CD4-positive, alpha-beta T cell treated with Interleukin-21 for 1 hour (primary cell): ENCODE results near the gene OR9G1.
"Not testable (repeated sequence)": the region's sequence is repeated elsewhere in the genome, so short reads cannot be mapped to it uniquely, and the experiment has no call there.

ENCODE experiments used
- DNase-seq: peaks from one replicate; pipeline ENCODE4 v3.0.0-alpha.2; 2020

The OR9G1 gene, protein sequence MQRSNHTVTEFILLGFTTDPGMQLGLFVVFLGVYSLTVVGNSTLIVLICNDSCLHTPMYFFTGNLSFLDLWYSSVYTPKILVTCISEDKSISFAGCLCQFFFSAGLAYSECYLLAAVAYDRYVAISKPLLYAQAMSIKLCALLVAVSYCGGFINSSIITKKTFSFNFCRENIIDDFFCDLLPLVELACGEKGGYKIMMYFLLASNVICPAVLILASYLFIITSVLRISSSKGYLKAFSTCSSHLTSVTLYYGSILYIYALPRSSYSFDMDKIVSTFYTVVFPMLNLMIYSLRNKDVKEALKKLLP

DNA sequence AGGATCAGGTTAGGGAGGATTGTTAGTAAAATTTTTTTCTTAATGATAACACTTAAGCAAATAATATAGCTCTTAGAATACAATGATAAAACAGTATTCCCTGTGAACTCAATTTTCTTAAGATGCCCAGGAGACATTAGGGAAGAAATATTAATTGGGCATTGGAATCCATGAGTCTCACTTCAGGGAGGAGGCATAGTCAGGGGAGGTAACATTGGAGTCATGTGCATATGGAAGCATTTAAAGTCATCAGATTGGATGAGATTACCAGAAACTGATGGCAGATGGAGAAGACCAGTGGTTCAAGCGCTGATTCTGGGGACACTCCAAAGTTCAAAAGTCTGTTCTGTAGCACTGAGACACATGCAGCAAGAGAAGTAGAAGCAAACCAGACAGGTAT is at the start of gene OR9G1:
TSS of gene OR9G1 (plus strand) at position 301 of the 400 bp plus-strand sequence. CDS start 1,293 bp downstream, outside the sequence.
- no peak for DNase-seq

- DNase-seq = no peak
Measured at GRCh38 chr11:56659755-56660154, 39.1 kb upstream of the OR9G1 start.

DNA sequence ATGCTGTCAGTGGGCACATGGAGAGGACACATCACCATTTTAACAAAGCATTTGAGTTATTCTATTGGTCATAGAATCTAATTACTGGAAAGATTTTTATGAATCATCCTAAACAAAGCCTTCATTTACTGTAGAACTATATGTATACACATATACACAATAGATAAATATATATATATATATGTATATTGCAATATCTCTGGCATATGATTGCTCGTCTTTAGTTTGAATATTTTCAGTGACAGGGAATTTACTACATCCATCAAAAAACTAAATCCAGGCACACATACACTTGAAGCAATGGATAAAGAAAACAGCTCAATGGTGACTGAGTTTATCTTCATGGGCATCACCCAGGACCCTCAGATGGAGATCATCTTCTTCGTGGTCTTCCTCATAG is 35.5 kb upstream of the OR9G1 start, which contains the start of gene OR5AR1:
TSS of gene OR5AR1 (plus strand) at position 301 of the 400 bp plus-strand sequence. CDS start at position 301, 0 bp downstream.
- no peak for DNase-seq

DNA sequence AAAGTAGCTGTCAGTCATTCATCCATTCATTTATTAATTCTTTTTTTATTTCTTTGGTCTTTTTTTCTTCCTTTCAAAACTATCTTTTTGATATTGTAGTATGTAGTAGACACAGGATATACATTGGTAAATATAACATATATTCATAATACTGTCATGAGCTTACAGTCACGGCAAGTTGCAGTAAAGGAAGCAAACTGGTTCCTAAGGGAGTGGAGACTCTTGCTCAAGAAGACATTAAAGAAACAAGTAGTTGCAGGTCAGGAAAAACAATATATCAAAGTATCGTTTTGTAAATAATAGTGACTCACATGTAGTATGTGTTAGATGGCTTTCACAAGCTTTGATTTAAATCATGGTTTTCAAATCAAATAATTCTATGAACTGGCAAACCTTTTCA is 27.9 kb upstream of the OR9G1 start:
- DNase-seq = no peak

DNA sequence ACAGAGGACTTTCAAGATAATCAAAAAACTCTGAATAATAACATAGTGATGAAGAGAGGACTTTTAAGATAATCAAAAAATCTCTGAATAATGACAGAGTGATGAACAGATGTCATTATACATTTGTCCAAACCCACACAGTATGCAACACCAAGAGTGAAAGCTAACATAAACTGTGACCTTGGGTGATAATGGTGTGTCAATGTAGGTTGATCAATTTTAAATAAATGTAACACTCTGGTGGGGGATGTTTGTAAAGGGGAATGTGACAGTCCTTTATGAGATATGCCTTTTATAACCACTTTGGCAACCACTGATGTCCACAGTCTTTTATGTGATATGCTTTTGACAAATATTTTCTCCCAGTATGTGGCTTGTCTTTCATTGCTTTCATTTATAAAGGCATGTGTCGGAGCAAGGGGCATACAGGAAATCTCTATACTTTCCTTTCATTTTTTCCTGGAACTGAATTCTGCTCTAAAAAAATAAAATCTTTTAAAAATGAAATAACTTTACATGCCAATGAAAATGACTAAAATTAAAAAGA is 10.3 kb upstream of the OR9G1 start:
- DNase-seq = no peak

GRCh38 chr11:56691179-56691578 is 7.7 kb upstream of the OR9G1 start:
- not testable (repeated sequence) for DNase-seq

GRCh38 chr11:56693428-56693827 is 5.5 kb upstream of the OR9G1 start:
- no peak for DNase-seq

- DNase-seq = no peak
Measured at GRCh38 chr11:56700242-56700913, 1.5 kb downstream of the OR9G1 start.

GRCh38 chr11:56700914-56701485 is 2.1 kb downstream of the OR9G1 start:
- DNase-seq = no peak

DNA sequence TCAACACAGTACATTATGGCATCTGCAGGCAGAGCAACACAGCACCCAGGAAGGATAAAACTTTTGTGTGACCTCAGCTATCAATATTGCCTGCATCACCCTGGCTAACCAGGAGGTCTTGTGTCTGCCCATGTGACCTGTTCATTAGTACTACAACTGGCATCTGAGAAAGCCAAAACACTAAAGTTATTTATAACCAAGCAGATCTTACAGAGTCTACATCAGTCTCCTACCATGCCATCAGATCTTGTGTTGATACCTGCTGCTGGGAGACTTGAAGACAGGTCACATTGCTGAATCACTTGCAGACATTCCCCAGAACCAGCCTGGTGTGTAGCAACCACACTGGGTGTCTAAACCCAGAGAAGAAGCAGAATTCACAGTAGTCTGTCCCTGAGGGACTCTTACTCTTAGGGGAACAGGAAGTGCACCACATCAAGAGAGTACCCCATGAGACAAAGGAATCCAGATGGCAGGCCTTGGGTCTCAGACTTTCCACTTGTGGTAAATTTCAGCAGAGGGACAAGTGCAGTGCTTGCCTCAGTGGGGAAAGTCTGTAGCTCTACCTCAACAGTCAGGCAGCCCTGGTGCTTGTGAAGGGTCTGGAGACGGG is 7.0 kb downstream of the OR9G1 start:
- no peak for DNase-seq

DNA sequence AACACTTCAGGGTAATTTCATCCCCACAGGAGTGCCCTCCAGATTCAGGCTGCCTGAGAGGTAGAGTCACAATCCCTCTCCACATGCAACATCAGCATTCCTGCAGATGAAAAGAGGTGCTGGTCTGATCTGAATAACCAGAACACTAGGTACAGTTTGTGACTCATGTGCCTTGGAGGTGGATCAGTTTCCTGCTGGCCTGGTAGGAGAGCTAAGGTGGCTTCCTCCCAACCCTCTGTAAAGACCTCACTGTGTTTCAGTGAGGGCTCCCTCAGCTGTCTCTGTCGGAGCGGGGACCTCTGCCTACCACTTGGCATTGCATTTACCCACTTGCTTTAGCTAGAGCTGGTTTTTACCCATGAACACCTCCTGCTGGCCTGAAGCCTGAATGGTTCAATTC is 7.6 kb downstream of the OR9G1 start:
- no peak for DNase-seq

GRCh38 chr11:56714206-56714605 is 15.3 kb downstream of the OR9G1 start:
- DNase-seq = no peak

DNA sequence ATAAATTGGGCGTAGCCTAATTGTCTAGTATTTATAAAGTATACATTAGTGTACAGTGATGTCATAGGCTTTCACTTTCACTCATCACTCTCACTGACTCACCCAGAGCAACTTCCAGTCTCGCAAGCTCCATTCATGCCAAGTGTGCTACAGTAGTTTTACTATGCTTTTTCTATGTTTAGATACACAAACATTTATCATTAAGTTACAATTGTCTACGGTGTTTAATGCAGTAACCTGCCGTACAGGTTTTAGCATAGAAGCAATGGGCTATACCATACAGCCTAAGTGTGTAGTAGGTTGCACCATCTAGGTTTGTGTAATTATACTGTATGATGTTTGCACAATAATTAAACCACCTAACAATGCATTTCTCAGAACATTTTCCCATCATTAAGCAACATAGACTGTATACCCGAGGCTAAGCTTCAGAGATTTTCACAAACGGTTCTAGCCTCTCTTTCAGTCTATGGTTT is 17.5 kb downstream of the OR9G1 start:
- DNase-seq = no peak

DNA sequence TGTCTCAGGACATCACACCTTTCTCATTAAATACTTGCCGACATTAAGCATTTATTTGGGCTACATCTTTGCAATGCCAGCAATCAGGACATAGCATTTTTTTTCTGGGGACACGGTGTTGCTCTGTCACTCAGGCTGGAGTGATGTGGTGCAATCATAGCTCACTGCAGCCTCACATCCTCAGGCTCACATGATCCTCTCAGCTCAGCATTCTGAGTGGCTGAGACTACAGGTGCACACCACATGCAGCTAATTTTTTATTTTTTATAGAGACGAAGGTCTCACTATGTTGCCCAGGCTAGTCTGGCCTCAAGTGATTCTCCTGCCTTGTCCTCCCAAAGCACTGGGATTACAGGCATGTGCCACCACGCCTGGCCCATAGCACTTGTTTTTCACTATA is 21.6 kb downstream of the OR9G1 start:
- no peak for DNase-seq

GRCh38 chr11:56740107-56740506 is 41.2 kb downstream of the OR9G1 start:
- no peak for DNase-seq

DNA sequence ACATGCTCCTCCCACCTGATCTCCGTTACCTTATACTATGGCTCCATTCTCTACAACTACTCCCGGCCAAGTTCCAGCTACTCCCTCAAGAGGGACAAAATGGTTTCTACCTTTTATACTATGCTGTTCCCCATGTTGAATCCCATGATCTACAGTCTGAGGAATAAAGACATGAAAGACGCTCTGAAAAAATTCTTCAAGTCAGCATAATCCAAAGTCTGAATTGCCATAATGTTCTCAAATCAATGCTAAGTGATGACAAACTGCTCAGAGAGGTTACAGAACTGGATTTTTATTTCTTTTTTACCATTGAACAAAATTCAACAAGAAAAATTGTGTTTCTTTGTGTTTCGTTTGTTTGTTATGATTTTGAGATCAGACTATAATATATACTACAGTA is 42.0 kb downstream of the OR9G1 start:
- DNase-seq = no peak

- no peak for DNase-seq
Measured at GRCh38 chr11:56748597-56748996, 49.7 kb downstream of the OR9G1 start, which contains the start of gene OR9G4. Gene OR9G4 (minus strand): TSS chr11:56748697. CDS start chr11:56743766, 4,931 bp downstream.

DNA sequence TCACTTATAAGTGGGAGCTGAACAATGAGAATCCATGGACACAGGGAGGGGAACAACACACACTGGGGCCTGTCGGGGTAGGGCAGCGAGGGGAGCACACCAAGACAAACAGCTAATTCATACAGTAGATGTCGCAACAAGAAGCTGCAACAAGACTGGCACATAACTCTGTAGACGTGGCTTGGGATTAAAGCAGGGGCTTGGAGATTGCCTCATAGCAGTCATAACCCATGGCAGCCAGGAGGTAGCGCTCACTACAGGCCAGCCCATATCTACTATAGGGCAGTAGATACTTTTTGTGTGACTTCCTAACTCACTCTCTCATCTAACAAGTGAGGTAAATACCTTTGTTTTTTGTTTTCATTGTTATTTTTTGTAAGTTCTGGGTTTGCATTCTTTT is 51.3 kb downstream of the OR9G1 start:
- no peak for DNase-seq

DNA sequence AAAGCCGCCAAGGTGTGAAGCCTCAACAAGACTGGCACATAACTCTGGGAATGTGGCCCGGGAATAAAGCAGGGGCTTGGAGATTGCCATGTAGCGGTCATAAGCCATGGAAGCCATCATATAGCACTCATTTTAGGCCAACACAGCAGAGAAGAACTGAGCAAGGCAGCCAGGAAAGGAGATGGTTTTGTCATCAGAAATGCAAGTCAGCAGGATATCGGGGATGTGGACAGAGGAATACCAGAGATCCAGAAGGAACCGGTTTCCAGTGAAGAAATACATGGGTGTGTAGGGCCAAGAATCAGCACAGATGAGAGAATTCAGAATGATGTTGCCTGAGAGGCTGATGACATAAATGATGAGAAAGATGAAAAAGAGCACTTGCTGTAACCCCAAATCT is 52.6 kb downstream of the OR9G1 start:
- DNase-seq = no peak
